SJSA1 (cell line): Measurements from ENCODE around the gene DIAPH1. TPM values are rescaled to one million over a fixed set of nuclear protein-coding genes. Genes with fewer than 3 reads are reported as not detected.

Experiments
- DNase-seq, 2 experiments: peaks; one replicate each; pipeline ENCODE4 v3.0.0-alpha.2; 2015 to 2020; ENCODE audit warnings: low spot score in 2 of 2, low read depth in 1 of 2
- H3K27ac ChIP-seq: fragments of 250-450 bp; sonication (Bioruptor Pico); 2 replicates; pipeline ENCODE4 v1.5.1; 2020; ENCODE audit warnings: mild to moderate bottlenecking, moderate library complexity
- H3K27me3 ChIP-seq: fragments of 250-450 bp; sonication (Bioruptor Pico); replicated peaks from 2 replicates; pipeline ENCODE4 v1.5.1; 2020; ENCODE audit warnings: mild to moderate bottlenecking, moderate library complexity
- H3K36me3 ChIP-seq: fragments of 250-450 bp; sonication (Bioruptor Pico); 2 replicates; pipeline ENCODE4 v1.5.1; 2020; ENCODE audit warnings: mild to moderate bottlenecking
- H3K4me1 ChIP-seq: fragments of 250-450 bp; sonication (Bioruptor Pico); replicated peaks from 2 replicates; pipeline ENCODE4 v1.6.1; 2021; ENCODE audit warnings: mild to moderate bottlenecking
- H3K4me3 ChIP-seq: fragments of 250-450 bp; sonication (Bioruptor Pico); 2 replicates; pipeline ENCODE4 v1.5.1; 2020; ENCODE audit warnings: mild to moderate bottlenecking
- H3K9me3 ChIP-seq: fragments of 250-450 bp; sonication (Bioruptor Pico); replicated peaks from 2 replicates; pipeline ENCODE4 v1.5.1; 2020; ENCODE audit warnings: mild to moderate bottlenecking
- total RNA-seq: library from RNA; depleted of rRNA; stranded (reverse); fragments of >200 nt; shearing (Covaris generic); gene quantifications from 2 replicates; pipeline ENCODE4 v1.2.3, GENCODE V29; 2014

The DIAPH1 gene
- total RNA-seq, 1 experiment from 2014 or later: 44.5 TPM

- Histone ChIP-seq H3K9me3 (no peaks in the 10 kb centered on the region), H3K4me3 (no peak overlapping the region), H3K36me3 (peaks cover 56% of the 10 kb centered on the region), H3K27me3 (no peaks in the 10 kb centered on the region), H3K4me1 (peaks cover 13% of the 10 kb centered on the region), H3K27ac (no peak overlapping the region)
- no peak for DNase-seq
Observed at GRCh38 chr5:141649972-141650371, 31.2 kb upstream of the DIAPH1 start.

- Histone ChIP-seq H3K27ac (no peak overlapping the region), H3K4me1 (peaks cover 11% of the 10 kb centered on the region), H3K9me3 (no peaks in the 10 kb centered on the region), H3K27me3 (no peaks in the 10 kb centered on the region), H3K4me3 (no peak overlapping the region), H3K36me3 (peaks cover 59% of the 10 kb centered on the region)
- no peak for DNase-seq
Observed at GRCh38 chr5:141649056-141649688, 30.4 kb upstream of the DIAPH1 start.

GRCh38 chr5:141647851-141648250, 29.1 kb upstream of the DIAPH1 start:
- H3K36me3 ChIP-seq: peaks cover 62% of the 10 kb centered on the region
- H3K4me3 ChIP-seq: no peak overlapping the region
- H3K4me1 ChIP-seq: peaks cover 9% of the 10 kb centered on the region
- DNase-seq: no peak
- no peak overlapping the region for H3K27ac ChIP-seq
- no peaks in the 10 kb centered on the region for H3K27me3 ChIP-seq
- no peaks in the 10 kb centered on the region for H3K9me3 ChIP-seq

- Histone ChIP-seq H3K27me3 (no peaks in the 10 kb centered on the region), H3K36me3 (peaks cover 68% of the 10 kb centered on the region), H3K9me3 (no peaks in the 10 kb centered on the region), H3K27ac (no peak overlapping the region), H3K4me1 (peaks cover 11% of the 10 kb centered on the region), H3K4me3 (no peak overlapping the region)
- DNase-seq: no peak
Observed at GRCh38 chr5:141647242-141647641, 28.4 kb upstream of the DIAPH1 start.

GRCh38 chr5:141646026-141646425, 27.2 kb upstream of the DIAPH1 start:
- Histone ChIP-seq H3K27ac (no peak overlapping the region), H3K4me1 (peaks cover 17% of the 10 kb centered on the region), H3K4me3 (no peak overlapping the region), H3K9me3 (no peaks in the 10 kb centered on the region), H3K27me3 (no peaks in the 10 kb centered on the region), H3K36me3 (peaks cover 77% of the 10 kb centered on the region)
- no peak for DNase-seq

GRCh38 chr5:141641634-141642267, 23.0 kb upstream of the DIAPH1 start:
- Histone ChIP-seq H3K4me3 (no peak overlapping the region), H3K9me3 (no peaks in the 10 kb centered on the region), H3K27me3 (no peaks in the 10 kb centered on the region), H3K36me3 (peaks cover 55% of the 10 kb centered on the region), H3K27ac (no peak overlapping the region), H3K4me1 (peaks cover 27% of the 10 kb centered on the region)
- peak; percentile 73 to 86 for DNase-seq

GRCh38 chr5:141640698-141641097, 21.9 kb upstream of the DIAPH1 start:
- Histone ChIP-seq H3K27me3 (no peaks in the 10 kb centered on the region), H3K36me3 (peaks cover 49% of the 10 kb centered on the region), H3K27ac (no peak overlapping the region), H3K9me3 (no peaks in the 10 kb centered on the region), H3K4me3 (no peak overlapping the region), H3K4me1 (peaks cover 31% of the 10 kb centered on the region)
- no peak for DNase-seq

- H3K27me3 ChIP-seq: no peaks in the 10 kb centered on the region
- H3K4me3 ChIP-seq: no peak overlapping the region
- H3K36me3 ChIP-seq: peaks cover 49% of the 10 kb centered on the region
- no peak for DNase-seq
- no peak overlapping the region for H3K27ac ChIP-seq
- no peaks in the 10 kb centered on the region for H3K9me3 ChIP-seq
- H3K4me1 ChIP-seq: peaks cover 36% of the 10 kb centered on the region
Observed at GRCh38 chr5:141640051-141640415, 21.2 kb upstream of the DIAPH1 start.

GRCh38 chr5:141639357-141640050, 20.7 kb upstream of the DIAPH1 start:
- H3K4me3 ChIP-seq: no peak overlapping the region
- no peak for DNase-seq
- H3K4me1 ChIP-seq: peaks cover 36% of the 10 kb centered on the region
- H3K27me3 ChIP-seq: no peaks in the 10 kb centered on the region
- H3K9me3 ChIP-seq: no peaks in the 10 kb centered on the region
- H3K27ac ChIP-seq: no peak overlapping the region
- peaks cover 49% of the 10 kb centered on the region for H3K36me3 ChIP-seq

GRCh38 chr5:141638771-141639170, 20.0 kb upstream of the DIAPH1 start:
- Histone ChIP-seq H3K27me3 (no peaks in the 10 kb centered on the region), H3K27ac (no peak overlapping the region), H3K9me3 (no peaks in the 10 kb centered on the region), H3K4me3 (no peak overlapping the region), H3K36me3 (peaks cover 49% of the 10 kb centered on the region), H3K4me1 (peaks cover 36% of the 10 kb centered on the region)
- DNase-seq: no peak

GRCh38 chr5:141637767-141638419, 19.1 kb upstream of the DIAPH1 start:
- peaks cover 36% of the 10 kb centered on the region for H3K4me1 ChIP-seq
- H3K27ac ChIP-seq: no peak overlapping the region
- H3K9me3 ChIP-seq: no peaks in the 10 kb centered on the region
- H3K36me3 ChIP-seq: peaks cover 44% of the 10 kb centered on the region
- DNase-seq: peak; percentile 54 to 83
- H3K4me3 ChIP-seq: peak overlapping the region; percentile 67
- H3K27me3 ChIP-seq: no peaks in the 10 kb centered on the region

GRCh38 chr5:141637123-141637766, 18.4 kb upstream of the DIAPH1 start:
- Histone ChIP-seq H3K4me3 (peak overlapping the region; percentile 67), H3K4me1 (peaks cover 34% of the 10 kb centered on the region), H3K36me3 (peaks cover 44% of the 10 kb centered on the region), H3K9me3 (no peaks in the 10 kb centered on the region), H3K27me3 (no peaks in the 10 kb centered on the region), H3K27ac (no peak overlapping the region)
- peak in 1 of 2 experiments; percentile 47 for DNase-seq

GRCh38 chr5:141636413-141637122, 17.8 kb upstream of the DIAPH1 start, which contains the start of the genes HDAC3 and RELL2:
HDAC3 (minus strand) TSS chr5:141636849; CDS start chr5:141636790, 59 bp downstream.
RELL2 (plus strand) TSS chr5:141636997; CDS start chr5:141638226, 1,229 bp downstream.
- peaks cover 44% of the 10 kb centered on the region for H3K36me3 ChIP-seq
- no peak within 1 kb of the TSS for H3K27ac ChIP-seq
- peak; percentile 95 to 97 for DNase-seq
- H3K4me3 ChIP-seq: peak within 1 kb of the TSS; percentile 67
- no peaks in the 10 kb centered on the region for H3K9me3 ChIP-seq
- H3K4me1 ChIP-seq: peaks cover 27% of the 10 kb centered on the region
- H3K27me3 ChIP-seq: no peaks in the 10 kb centered on the region
